ENCODE measurements around the gene GLG1.

- TF ChIP-seq POLR2AphosphoS5 (IDR thresholded peaks at IDR 0.05) = no peak
- TF ChIP-seq CTCF (IDR thresholded peaks at IDR 0.05) = no peak
- no peak for TF ChIP-seq POLR2A (IDR thresholded peaks at IDR 0.05)
- no peak for TF ChIP-seq EP300 (IDR thresholded peaks at IDR 0.05; ENCODE audit: low read depth)
These were observed 151.2 kb downstream of the GLG1 start for GRCh38 chr16:74455619-74456289.

Measured in transverse colon (tissue), 4 donors.